ENCODE results near the gene CCNT2.

DNA sequence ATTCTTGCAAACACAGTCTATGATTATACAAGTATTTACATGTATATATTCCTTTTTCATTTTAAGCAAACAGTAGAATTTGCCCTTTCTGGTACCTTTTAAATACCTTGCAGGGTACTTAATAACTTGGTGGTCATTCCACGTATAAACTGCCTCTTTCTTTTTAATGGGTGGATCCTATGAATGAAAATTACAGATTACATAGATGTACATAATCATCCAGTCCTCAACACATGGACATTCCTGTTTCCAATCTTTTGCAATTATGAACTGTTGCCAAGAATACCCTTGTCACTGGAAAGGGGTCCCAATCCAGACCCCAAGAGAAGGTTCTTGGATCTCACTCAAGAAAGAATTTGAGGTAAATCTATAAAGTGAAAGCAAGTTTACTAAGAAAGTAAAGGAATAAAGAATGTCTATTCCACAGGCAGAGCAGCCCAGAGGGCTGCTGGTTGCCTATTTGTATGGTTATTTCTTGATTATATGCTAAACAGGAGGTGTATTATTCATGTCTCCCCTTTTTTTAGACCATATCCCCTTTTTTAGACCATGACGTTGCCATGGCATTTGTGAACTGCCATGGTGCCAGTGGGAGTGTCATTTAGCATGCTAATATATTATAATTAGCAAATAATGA lies 7.7 kb upstream of the CCNT2 start:
- TF ChIP-seq GATA3 (IDR thresholded peaks at IDR 0.05; ENCODE audit: low read depth, low read length) (no peak), GATA2 (IDR thresholded peaks at IDR 0.05; ENCODE audit: low read depth, low read length) (no peak)
